ENCODE measurements around the gene ACP1.

DNA sequence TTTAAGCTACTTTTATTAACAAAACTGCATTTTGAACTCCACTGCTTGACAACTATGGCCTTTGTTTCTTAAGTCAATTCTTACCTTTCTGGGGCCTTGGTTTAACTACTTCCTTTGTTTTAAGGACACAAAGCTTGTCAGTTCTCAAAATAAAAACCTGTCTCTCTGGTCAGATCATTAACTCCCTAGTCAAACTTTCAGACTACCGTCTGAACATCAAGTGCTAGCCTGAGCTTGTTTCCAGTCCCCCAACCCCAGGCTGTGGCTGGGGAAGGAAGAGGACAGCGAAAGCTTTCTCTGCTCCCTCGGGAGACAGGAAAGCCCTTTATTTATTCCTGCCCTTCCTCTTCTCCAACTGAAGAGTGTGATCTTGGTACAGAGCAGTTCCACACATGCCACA lies 2.6 kb upstream of the ACP1 start:
- TF ChIP-seq, protein P1, sequence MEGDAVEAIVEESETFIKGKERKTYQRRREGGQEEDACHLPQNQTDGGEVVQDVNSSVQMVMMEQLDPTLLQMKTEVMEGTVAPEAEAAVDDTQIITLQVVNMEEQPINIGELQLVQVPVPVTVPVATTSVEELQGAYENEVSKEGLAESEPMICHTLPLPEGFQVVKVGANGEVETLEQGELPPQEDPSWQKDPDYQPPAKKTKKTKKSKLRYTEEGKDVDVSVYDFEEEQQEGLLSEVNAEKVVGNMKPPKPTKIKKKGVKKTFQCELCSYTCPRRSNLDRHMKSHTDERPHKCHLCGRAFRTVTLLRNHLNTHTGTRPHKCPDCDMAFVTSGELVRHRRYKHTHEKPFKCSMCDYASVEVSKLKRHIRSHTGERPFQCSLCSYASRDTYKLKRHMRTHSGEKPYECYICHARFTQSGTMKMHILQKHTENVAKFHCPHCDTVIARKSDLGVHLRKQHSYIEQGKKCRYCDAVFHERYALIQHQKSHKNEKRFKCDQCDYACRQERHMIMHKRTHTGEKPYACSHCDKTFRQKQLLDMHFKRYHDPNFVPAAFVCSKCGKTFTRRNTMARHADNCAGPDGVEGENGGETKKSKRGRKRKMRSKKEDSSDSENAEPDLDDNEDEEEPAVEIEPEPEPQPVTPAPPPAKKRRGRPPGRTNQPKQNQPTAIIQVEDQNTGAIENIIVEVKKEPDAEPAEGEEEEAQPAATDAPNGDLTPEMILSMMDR (IDR thresholded peaks at IDR 0.05; ENCODE audit: low read depth, low read length), result no peak
- TF ChIP-seq EZH2phosphoT487 (IDR thresholded peaks at IDR 0.05; ENCODE audit: low read depth), result no peak
